NCI-H82 treated with DMSO at 0.1 percent for 48 hours (cell line): ENCODE results near the gene SLC25A15.

ENCODE experiments used
- DNase-seq: peaks from one replicate; lab custom pipeline; 2025; ENCODE audit not compliant: unreplicated experiment; lab: John Stamatoyannopoulos, UW

The SLC25A15 gene

GRCh38 chr13:40789275-40790153, at the start of gene SLC25A15:
Gene SLC25A15, plus strand, starts transcription at chr13:40789611. Its CDS starts 3,616 bp downstream, at chr13:40793227.
- no peak for DNase-seq

DNA sequence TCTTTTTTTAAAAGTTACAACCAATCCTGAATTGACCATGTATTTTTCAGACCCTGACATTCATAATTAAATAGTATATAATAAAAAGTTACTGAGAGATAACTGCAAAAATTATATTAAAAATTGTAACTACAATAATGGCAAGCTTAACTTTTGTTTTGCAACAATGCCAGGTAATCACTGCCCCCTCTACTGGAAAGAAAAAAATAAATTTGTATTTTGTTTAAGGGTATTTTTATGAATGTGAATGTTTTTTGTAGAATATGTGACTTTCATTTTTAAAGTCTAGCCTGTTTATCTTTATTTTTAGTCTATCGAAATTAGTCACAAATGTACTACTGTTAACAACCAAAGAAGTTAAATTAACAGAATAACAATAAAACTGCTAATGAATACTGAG, 40.1 kb upstream of the SLC25A15 start:
- no peak for DNase-seq

GRCh38 chr13:40755082-40755700, 34.2 kb upstream of the SLC25A15 start:
- no peak for DNase-seq

DNA sequence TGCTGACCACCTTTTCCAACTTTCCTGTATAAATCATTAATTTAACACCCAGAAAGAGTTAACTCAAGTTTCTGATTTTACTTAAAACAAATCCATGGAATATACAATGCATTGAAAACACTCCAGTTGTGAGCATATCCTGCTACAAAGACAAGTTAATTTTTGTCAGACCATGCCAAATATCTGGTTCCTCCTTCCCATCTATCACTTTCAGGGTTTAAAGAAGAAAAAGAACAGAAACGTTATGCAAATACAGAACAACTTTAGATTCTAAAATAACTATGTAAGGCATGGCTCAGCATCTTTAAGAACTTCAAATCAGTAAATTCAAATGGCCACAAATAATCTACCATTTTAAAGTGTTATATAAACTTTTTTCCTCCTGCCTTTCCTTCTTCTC, 33.4 kb upstream of the SLC25A15 start:
- no peak for DNase-seq

GRCh38 chr13:40758811-40759210, 30.6 kb upstream of the SLC25A15 start:
- DNase-seq: no peak

GRCh38 chr13:40762849-40763248, 26.6 kb upstream of the SLC25A15 start:
- DNase-seq: no peak

GRCh38 chr13:40764587-40765403, 24.6 kb upstream of the SLC25A15 start:
- no peak for DNase-seq

GRCh38 chr13:40765602-40766001, 23.8 kb upstream of the SLC25A15 start:
- DNase-seq: no peak

DNA sequence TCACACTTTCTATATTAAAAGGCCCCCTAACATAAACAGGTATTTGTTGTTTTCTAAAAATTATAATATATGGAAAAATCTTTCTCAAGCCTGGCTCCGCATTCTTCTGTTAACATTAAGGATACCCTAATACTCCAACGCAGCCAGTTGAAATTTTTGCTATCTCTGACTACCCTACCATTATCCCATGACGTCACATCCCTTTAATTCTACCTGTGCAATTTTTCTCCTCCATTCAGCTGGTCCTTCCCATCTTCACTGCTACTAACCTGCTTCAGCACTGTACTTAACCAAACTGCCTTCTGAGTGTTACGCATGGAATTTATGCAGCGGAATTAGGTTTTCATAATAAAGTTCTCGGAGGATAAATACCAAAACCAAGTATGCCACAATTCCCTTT, 19.4 kb upstream of the SLC25A15 start:
- DNase-seq: no peak

DNA sequence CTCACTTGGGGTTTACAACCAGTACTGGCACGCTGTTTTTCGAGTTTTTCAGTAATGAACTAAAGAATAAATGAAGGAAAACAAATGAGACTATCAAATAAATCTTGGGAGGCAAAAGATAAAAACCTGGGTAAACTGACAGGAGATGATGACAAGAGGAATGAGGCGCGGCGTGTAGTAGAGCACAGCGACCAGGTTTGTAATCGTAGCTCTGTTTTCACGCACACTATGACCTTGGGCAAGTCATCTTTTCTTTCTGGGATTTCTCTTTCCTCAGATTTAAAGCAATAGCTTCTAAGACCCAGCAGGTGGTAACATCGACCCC, 18.8 kb upstream of the SLC25A15 start:
- no peak for DNase-seq

GRCh38 chr13:40770934-40771618, 18.3 kb upstream of the SLC25A15 start, which contains the start of gene MRPS31:
Gene MRPS31, minus strand, starts transcription at chr13:40771190. Its CDS starts 54 bp downstream, at chr13:40771136.
- DNase-seq: peak; percentile 88

- no peak for DNase-seq
Observed at GRCh38 chr13:40772765-40773473, 16.5 kb upstream of the SLC25A15 start.

- no peak for DNase-seq
Observed at GRCh38 chr13:40774672-40775071, 14.7 kb upstream of the SLC25A15 start.

DNA sequence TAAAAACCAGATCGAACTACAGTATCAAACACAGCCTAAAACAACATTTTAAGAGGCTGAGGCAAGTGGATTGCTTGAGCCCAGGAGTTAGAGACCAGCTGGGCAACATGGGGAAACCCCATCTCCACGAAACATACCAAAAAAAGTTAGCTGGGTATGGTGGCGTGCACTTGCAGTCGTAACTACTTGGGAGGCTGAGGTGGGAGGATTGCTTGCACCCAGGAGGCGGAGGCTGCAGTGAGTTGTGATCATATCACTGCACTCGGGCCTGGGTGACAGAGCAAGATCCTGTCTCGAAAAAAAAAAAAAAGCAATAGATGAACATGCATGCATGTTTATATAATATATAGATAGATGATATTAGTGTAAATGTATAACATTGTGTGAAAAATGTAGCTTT, 13.2 kb upstream of the SLC25A15 start:
- DNase-seq: no peak

- DNase-seq: no peak
Observed at GRCh38 chr13:40776681-40777165, 12.7 kb upstream of the SLC25A15 start.

DNA sequence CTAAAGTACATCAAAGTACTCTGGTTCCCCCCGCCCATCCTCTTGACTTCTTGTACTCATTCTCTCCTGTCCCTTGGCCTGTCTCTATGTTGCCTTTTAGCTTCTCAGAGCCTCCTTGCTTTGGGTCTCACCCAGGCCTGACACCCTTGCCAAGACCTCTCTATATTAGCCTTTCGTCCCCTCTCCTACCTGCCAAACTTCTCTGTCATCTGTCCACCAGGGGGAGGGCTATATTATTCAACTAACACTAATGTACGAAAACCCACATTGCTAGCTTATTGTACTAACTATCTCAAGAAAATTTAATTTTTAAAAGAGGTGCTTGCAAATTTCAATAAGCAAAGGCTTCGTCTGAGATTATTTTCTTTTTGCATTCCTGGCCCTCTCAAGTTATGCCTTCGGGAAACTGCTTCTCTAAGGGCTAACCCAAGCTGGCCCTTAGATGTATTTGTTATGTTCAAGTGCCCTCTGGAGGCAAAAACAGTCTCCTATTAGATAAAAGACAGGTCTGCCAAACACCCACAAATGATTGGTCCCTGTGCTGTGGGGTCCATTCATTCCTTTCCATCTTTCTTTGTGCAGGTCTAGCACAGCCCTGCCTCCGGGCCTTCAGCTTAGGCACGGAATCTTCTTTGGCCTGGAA, 12.1 kb upstream of the SLC25A15 start:
- DNase-seq: peak; percentile 63

DNA sequence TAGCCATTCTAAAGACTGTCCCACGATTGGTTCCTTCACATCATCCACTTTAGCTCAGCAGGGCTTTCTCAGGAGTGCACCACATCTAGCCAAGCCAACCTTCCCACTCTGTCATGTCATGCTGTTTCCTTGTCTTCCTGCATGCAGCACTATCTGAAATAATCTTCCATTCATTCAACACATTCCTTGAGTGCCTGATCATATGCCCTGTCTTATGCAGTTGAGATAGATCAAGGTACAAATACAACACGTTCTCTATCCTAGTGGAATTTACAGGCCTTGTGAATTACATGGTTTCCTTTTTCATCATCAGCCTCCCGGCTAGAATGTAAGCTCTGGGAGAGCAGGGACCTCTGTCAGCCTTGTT, 11.6 kb upstream of the SLC25A15 start:
- DNase-seq: no peak

GRCh38 chr13:40779049-40779448, 10.4 kb upstream of the SLC25A15 start:
- no peak for DNase-seq

DNA sequence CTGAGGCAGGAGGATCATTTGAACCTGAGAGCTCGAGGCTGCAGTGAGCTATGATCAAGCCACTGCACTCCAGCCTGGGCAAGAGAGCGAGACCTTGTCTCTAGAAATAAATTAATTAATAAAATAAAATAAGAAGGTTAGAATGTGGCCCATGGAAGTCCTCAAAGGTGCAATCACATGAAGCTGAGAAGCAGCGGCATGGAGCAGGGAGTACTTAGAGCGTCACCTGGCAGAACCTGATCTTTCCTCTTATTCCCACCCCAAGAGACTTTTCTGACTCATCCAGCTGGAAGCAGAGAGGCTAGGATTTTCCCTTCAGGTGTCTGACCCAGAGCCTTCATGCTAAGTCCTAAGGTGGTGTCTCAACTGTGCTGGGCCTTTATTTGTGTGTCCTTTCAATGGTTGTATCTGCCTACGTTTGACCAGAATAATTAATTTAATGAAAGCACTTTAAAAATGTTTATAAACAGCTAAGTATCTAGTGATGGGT, 9.6 kb upstream of the SLC25A15 start:
- no peak for DNase-seq
